Endothelial cell of umbilical vein (primary cell): ENCODE measurements around the gene SUGCT. TPM values are rescaled to one million over a fixed set of nuclear protein-coding genes. Genes with fewer than 3 reads are reported as not detected.

Experiments used
- BruUV-seq: library from RNA; stranded (reverse); fragments of 400-500 nt; replicated peaks from 2 replicates; lab custom pipeline; 2021; lab: Mats Ljungman, UMichigan
- CTCF ChIA-PET: fragments of 300-600, 350-600 bp; sonication (Branson Sonifier 250); formaldehyde crosslinking; loops from one replicate; lab custom pipeline; 2021; ENCODE audit warnings: antibody characterized with exemption, inconsistent platforms; lab: Charles Lee
- POLR2A ChIA-PET: fragments of 300-600, 350-600 bp; sonication (Branson Sonifier 250); formaldehyde crosslinking; loops from one replicate; lab custom pipeline; 2021; ENCODE audit warnings: antibody characterized with exemption, inconsistent platforms; lab: Charles Lee
- DNase-seq: peaks from one replicate; pipeline ENCODE4 v3.0.0-alpha.2; 2011; ENCODE audit warnings: low read depth, low spot score
- FAIRE-seq: peaks from 2 replicates; lab custom pipeline; 2011; peaks lifted over from hg19 to GRCh38; lab: Jason Lieb, UNC
- H2AFZ ChIP-seq: 2 replicates; pipeline ENCODE4 v1.6.0; 2012; ENCODE audit warnings: low read depth, low read length, control low read depth, inconsistent platforms
- H3K27ac ChIP-seq: 2 replicates; pipeline ENCODE4 v1.5.1; 2011; ENCODE audit warnings: low read depth, mild to moderate bottlenecking, control low read depth, low read length, moderate library complexity; ENCODE audit not compliant: insufficient read depth
- H3K27me3 ChIP-seq, 2 experiments: 2 replicates each; pipeline versions ENCODE4 v1.6.0 to v1.6.1; 2011; ENCODE audit warnings: low read length in 2 of 2, mixed read lengths in 1 of 2; ENCODE audit not compliant: control insufficient read depth in 2 of 2, insufficient read depth in 2 of 2
- H3K36me3 ChIP-seq, 2 experiments: 2 replicates in 1 of 2; 3 replicates in 1 of 2; pipeline ENCODE4 v1.5.1; 2011; ENCODE audit warnings: low read length in 2 of 2, mild to moderate bottlenecking in 1 of 2, moderate library complexity in 1 of 2; ENCODE audit not compliant: control insufficient read depth in 2 of 2, insufficient read depth in 2 of 2; ENCODE audit errors: extremely low read depth in 1 of 2
- H3K4me1 ChIP-seq: 3 replicates; pipeline ENCODE4 v1.5.1; 2011; ENCODE audit warnings: mild to moderate bottlenecking, low read length; ENCODE audit not compliant: control insufficient read depth, insufficient read depth; ENCODE audit errors: extremely low read depth
- H3K4me2 ChIP-seq: 2 replicates; pipeline ENCODE4 v1.6.1; 2011; ENCODE audit warnings: low read length, control low read depth, mixed read lengths; ENCODE audit not compliant: insufficient read depth
- H3K4me3 ChIP-seq, 3 experiments: fragments of 200-600 bp in 1 of 3; sonication (generic), shearing (Covaris generic) in 1 of 3; replicated peaks in 1 of 3; 2 replicates each; pipeline ENCODE4 v1.5.1; 2011 to 2016; ENCODE audit warnings: control low read depth in 3 of 3, low read length in 3 of 3, mild to moderate bottlenecking in 2 of 3, inconsistent platforms in 1 of 3, low read depth in 1 of 3, moderate library complexity in 1 of 3; ENCODE audit not compliant: insufficient read depth in 1 of 3
- H3K79me2 ChIP-seq: 2 replicates; pipeline ENCODE4 v1.6.0; 2012; ENCODE audit warnings: low read length, inconsistent platforms; ENCODE audit not compliant: control insufficient read depth, insufficient read depth
- H3K9ac ChIP-seq: replicated peaks from 2 replicates; pipeline ENCODE3; 2011; ENCODE audit warnings: low read length, control low read depth; ENCODE audit not compliant: insufficient read depth; ENCODE audit errors: extremely low read depth
- H3K9me1 ChIP-seq: replicated peaks from 3 replicates; pipeline ENCODE4 v1.6.0; 2011; ENCODE audit warnings: mild to moderate bottlenecking, low read length; ENCODE audit not compliant: control insufficient read depth, insufficient read depth; ENCODE audit errors: extremely low read depth
- H3K9me3 ChIP-seq: replicated peaks from 2 replicates; pipeline ENCODE4 v1.5.1; 2012; ENCODE audit warnings: low read length, inconsistent platforms; ENCODE audit not compliant: control insufficient read depth, insufficient read depth
- H4K20me1 ChIP-seq: replicated peaks from 2 replicates; pipeline ENCODE3; 2011; ENCODE audit warnings: mild to moderate bottlenecking, low read length; ENCODE audit not compliant: control insufficient read depth, insufficient read depth; ENCODE audit errors: extremely low read depth
- FOS ChIP-seq: IDR thresholded peaks from 2 replicates; pipeline ENCODE4 v1.6.1; 2011; ENCODE audit warnings: mild to moderate bottlenecking, low read length, moderate library complexity, borderline replicate concordance; ENCODE audit not compliant: insufficient read depth
- GATA2 ChIP-seq: IDR thresholded peaks from 2 replicates; pipeline ENCODE4 v1.7.0; 2011; ENCODE audit warnings: low read depth, mild to moderate bottlenecking, moderate library complexity, mixed read lengths, low read length; ENCODE audit not compliant: insufficient read length, insufficient read depth
- POLR2AphosphoS5 ChIP-seq: IDR thresholded peaks from 2 replicates; pipeline ENCODE4 v1.6.1; 2012; ENCODE audit warnings: low read depth, mild to moderate bottlenecking, control low read depth, low read length, moderate library complexity; ENCODE audit not compliant: insufficient read depth
- dilution Hi-C: fragments of 300-500 bp; cut with MboI; formaldehyde crosslinking; loops from one replicate; pipeline ENCODE4 v1.15.0; 2019; ENCODE audit warnings: low sequenced_read_pairs; ENCODE audit not compliant: extremely low pct_ligation_motif_present
- intact Hi-C: fragments of 100-400 bp; cut with micrococcal nuclease; formaldehyde crosslinking; loops from one replicate; pipeline ENCODE4 v1.10.0; 2022
- polyA plus RNA-seq, 4 experiments: library from polyadenylated mRNA; depleted of rRNA in 3 of 4; stranded (reverse) in 3 of 4; unstranded in 1 of 4; fragments of >200 nt; gene quantifications; 2 replicates each; pipeline versions ENCODE4 v1.2.1 to v1.2.3, GENCODE V29; 2011 to 2012; ENCODE audit warnings: missing spikeins in 1 of 4
- total RNA-seq: library from RNA; stranded (reverse); gene quantifications from 2 replicates; pipeline ENCODE4 v1.2.3, GENCODE V29; 2021
- TF ChIP-seq, protein P1 (sequence below), 2 donors: IDR thresholded peaks; 1 replicate in 1 of 2; 2 replicates in 1 of 2; pipeline ENCODE4 v1.5.1; 2011; ENCODE audit warnings: low read length in 2 of 2, mild to moderate bottlenecking in 2 of 2, moderate library complexity in 2 of 2, control low read depth in 1 of 2, inconsistent platforms in 1 of 2, low read depth in 1 of 2; ENCODE audit not compliant: insufficient read depth in 1 of 2; ENCODE audit errors: extremely low read depth in 1 of 2

The SUGCT gene
- total and polyA plus RNA-seq, 2 donors (not counting 3 experiments of a cell fraction or from before 2014, with no cell fraction given): 1.2 to 1.4 TPM

GRCh38 chr7:40551685-40552576 is 417.1 kb downstream of the SUGCT start:
- Histone ChIP-seq H3K4me2 (peak overlapping the region; percentile 33), H3K27me3 (no peaks in the 10 kb centered on the region), H3K4me1 (peaks cover 16% of the 10 kb centered on the region), H3K79me2 (no peaks in the 10 kb centered on the region), H3K9ac (no peak overlapping the region), H3K9me1 (no peaks in the 10 kb centered on the region), H2AFZ (peak overlapping the region; percentile 36), H3K4me3 (no peak overlapping the region), H4K20me1 (no peaks in the 10 kb centered on the region), H3K9me3 (no peaks in the 10 kb centered on the region), H3K27ac (peak overlapping the region; percentile 44), H3K36me3 (no peaks in the 10 kb centered on the region)
- FAIRE-seq (peak; percentile 92), DNase-seq (peak; percentile 68)
- intact Hi-C loops: no loop called here
- dilution Hi-C loops: no loop called here
- ChIA-PET POLR2A (no interaction called here), CTCF (interaction anchor here (1.0 to 1.3 kb wide), 2 partner anchors 34 to 320 kb away, joined by 3 read pairs; no protein-coding TSS in a partner anchor)
- BruUV-seq: no TSS peak
- TF ChIP-seq FOS (peak; percentile 81), POLR2AphosphoS5 (peak; percentile 66), GATA2 (peak; percentile 91)
- TF ChIP-seq, protein P1, sequence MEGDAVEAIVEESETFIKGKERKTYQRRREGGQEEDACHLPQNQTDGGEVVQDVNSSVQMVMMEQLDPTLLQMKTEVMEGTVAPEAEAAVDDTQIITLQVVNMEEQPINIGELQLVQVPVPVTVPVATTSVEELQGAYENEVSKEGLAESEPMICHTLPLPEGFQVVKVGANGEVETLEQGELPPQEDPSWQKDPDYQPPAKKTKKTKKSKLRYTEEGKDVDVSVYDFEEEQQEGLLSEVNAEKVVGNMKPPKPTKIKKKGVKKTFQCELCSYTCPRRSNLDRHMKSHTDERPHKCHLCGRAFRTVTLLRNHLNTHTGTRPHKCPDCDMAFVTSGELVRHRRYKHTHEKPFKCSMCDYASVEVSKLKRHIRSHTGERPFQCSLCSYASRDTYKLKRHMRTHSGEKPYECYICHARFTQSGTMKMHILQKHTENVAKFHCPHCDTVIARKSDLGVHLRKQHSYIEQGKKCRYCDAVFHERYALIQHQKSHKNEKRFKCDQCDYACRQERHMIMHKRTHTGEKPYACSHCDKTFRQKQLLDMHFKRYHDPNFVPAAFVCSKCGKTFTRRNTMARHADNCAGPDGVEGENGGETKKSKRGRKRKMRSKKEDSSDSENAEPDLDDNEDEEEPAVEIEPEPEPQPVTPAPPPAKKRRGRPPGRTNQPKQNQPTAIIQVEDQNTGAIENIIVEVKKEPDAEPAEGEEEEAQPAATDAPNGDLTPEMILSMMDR (IDR thresholded peaks at IDR 0.05; ENCODE audit: extremely low read depth in 1 of 2, insufficient read depth in 1 of 2, low read depth in 1 of 2, low read length in 2 of 2): no peak
